GM19463 (cell line): Measurements from ENCODE around the gene SLC25A19.

ENCODE experiments used
- ATAC-seq: cut with Tn5 transposase; IDR thresholded peaks from one replicate; pipeline ENCODE4 v1.9.1; 2021; ENCODE audit warnings: mild to moderate bottlenecking, moderate library complexity; ENCODE audit not compliant: unreplicated experiment

SLC25A19 gene

GRCh38 chr17:75241996-75242460 is 47.2 kb downstream of the SLC25A19 start:
- no peak for ATAC-seq

GRCh38 chr17:75241502-75241901 is 47.7 kb downstream of the SLC25A19 start:
- ATAC-seq: no peak

GRCh38 chr17:75241143-75241430 is 48.1 kb downstream of the SLC25A19 start:
- no peak for ATAC-seq

- ATAC-seq: no peak
These were observed 48.7 kb downstream of the SLC25A19 start for GRCh38 chr17:75240394-75241142.

GRCh38 chr17:75239778-75240393 is 49.3 kb downstream of the SLC25A19 start:
- ATAC-seq: no peak

GRCh38 chr17:75239214-75239613 is 50.0 kb downstream of the SLC25A19 start:
- ATAC-seq: no peak

GRCh38 chr17:75238684-75239191 is 50.5 kb downstream of the SLC25A19 start:
- ATAC-seq: no peak

- ATAC-seq: no peak
These were observed 51.1 kb downstream of the SLC25A19 start for GRCh38 chr17:75238020-75238580.

- ATAC-seq: no peak
These were observed 51.9 kb downstream of the SLC25A19 start for GRCh38 chr17:75237100-75238014.

- no peak for ATAC-seq
These were observed 56.4 kb downstream of the SLC25A19 start for GRCh38 chr17:75232786-75233185.

GRCh38 chr17:75231741-75232464 is 57.3 kb downstream of the SLC25A19 start:
- no peak for ATAC-seq

- no peak for ATAC-seq
These were observed 58.2 kb downstream of the SLC25A19 start for GRCh38 chr17:75231071-75231470.

GRCh38 chr17:75228847-75229246 is 60.4 kb downstream of the SLC25A19 start:
- no peak for ATAC-seq

- ATAC-seq: no peak
These were observed 60.9 kb downstream of the SLC25A19 start for GRCh38 chr17:75228305-75228704.

GRCh38 chr17:75227729-75228128 is 61.5 kb downstream of the SLC25A19 start:
- no peak for ATAC-seq

- no peak for ATAC-seq
These were observed 64.2 kb downstream of the SLC25A19 start for GRCh38 chr17:75225016-75225415.
